ENCODE results near the gene CLEC20A. TPM values are rescaled to one million over a fixed set of nuclear protein-coding genes. Genes with fewer than 3 reads are reported as not detected.

The CLEC20A gene
- total and polyA plus RNA-seq, 2 donors from 2014 or later, result 0.47 TPM; not detected in 1

GRCh38 chr1:178477373-178477772, 19.4 kb downstream of the CLEC20A start:
- no peak for TF ChIP-seq CTCF (IDR thresholded peaks at IDR 0.05; ENCODE audit: borderline replicate concordance, extremely low read depth, insufficient read depth)
- no peaks in the 10 kb centered on the region for H3K4me1 ChIP-seq (ENCODE audit: control insufficient read depth in 2 of 3, insufficient read depth in 2 of 3, low read depth in 1 of 3, low read length in 3 of 3)
- no peaks in the 10 kb centered on the region for H3K36me3 ChIP-seq (ENCODE audit: control insufficient read depth in 2 of 3, insufficient read depth in 3 of 3, low read length in 3 of 3)
- no peak overlapping the region for H3K4me3 ChIP-seq (ENCODE audit: low read length in 3 of 3)
- no peaks in the 10 kb centered on the region for H3K27me3 ChIP-seq (ENCODE audit: control insufficient read depth, insufficient read depth, low read length)
- FAIRE-seq (no peak), DNase-seq (no peak)
- no peaks in the 10 kb centered on the region for H3K9me3 ChIP-seq (ENCODE audit: control insufficient read depth in 2 of 3, insufficient read depth in 1 of 3, low read length in 3 of 3)
- intact Hi-C loops (cut with DNase I), result no loop called here
- H3K27ac ChIP-seq (ENCODE audit: low read depth in 2 of 2, low read length in 2 of 2), result no peak overlapping the region
- H3K9ac ChIP-seq (ENCODE audit: low read length in 3 of 3), result no peak overlapping the region

DNA sequence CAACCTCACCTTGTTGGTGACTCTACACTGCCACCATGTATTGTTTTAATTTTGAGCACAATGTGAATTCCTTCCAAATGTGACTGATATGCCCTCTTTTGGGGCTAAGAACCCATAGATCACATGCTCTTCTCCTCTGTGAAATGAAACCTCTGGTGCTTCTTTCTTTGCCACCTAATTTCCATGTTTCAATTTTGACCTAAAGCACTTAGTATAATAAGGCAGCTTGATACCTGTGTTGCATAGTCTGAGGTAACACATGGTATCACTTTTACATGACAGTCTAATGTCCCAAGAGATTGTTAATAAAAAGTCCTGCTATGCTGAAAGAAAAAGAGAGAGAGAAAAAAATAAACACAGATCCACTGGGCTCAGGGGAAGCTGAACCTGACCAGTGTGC, 24.2 kb downstream of the CLEC20A start:
- Histone ChIP-seq H3K9ac (ENCODE audit: low read length in 3 of 3) (no peak overlapping the region), H3K27ac (ENCODE audit: low read depth in 2 of 2, low read length in 2 of 2) (no peak overlapping the region), H3K4me3 (ENCODE audit: low read length in 3 of 3) (no peak overlapping the region), H3K27me3 (ENCODE audit: control insufficient read depth, insufficient read depth, low read length) (no peaks in the 10 kb centered on the region), H3K36me3 (ENCODE audit: control insufficient read depth in 2 of 3, insufficient read depth in 3 of 3, low read length in 3 of 3) (peaks cover 0 to 3% (median 0%) of the 10 kb centered on the region in 3 donors), H3K9me3 (ENCODE audit: control insufficient read depth in 2 of 3, insufficient read depth in 1 of 3, low read length in 3 of 3) (no peaks in the 10 kb centered on the region), H3K4me1 (ENCODE audit: control insufficient read depth in 2 of 3, insufficient read depth in 2 of 3, low read depth in 1 of 3, low read length in 3 of 3) (peaks cover 0 to 3% (median 3%) of the 10 kb centered on the region in 3 donors)
- intact Hi-C loops (cut with DNase I), result no loop called here
- no peak for FAIRE-seq
- DNase-seq, result no peak
- no peak for TF ChIP-seq CTCF (IDR thresholded peaks at IDR 0.05; ENCODE audit: borderline replicate concordance, extremely low read depth, insufficient read depth)

DNA sequence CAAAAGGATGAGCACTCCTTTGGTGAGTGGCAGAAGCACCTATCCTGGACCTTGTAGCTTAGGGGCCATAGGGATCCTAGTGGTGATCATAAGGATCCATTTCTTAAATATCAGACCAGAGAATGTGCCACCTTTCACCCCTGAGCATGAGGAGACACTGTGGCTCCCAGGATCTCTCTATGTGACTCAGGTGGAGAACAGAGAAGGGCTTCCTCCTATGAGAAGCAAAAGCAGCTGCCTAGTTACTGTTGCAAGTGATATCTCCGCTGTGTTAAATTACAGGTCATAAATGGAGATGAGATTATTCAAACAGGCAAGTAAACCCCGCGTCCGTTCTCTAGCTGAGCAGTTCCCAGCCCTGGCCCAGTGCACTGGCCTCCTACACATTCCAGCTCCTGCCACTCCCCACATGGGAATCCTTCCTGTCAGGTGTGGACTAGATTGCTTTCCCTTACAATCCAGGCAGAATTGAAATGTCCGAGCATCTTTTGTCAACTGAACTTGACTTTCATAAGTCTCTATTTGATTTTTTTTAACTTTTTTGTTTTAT, 26.3 kb downstream of the CLEC20A start:
- peak; percentile 61 to 92 (median 86) for DNase-seq
- peaks cover 0 to 3% (median 3%) of the 10 kb centered on the region in 3 donors for H3K4me1 ChIP-seq (ENCODE audit: control insufficient read depth in 2 of 3, insufficient read depth in 2 of 3, low read depth in 1 of 3, low read length in 3 of 3)

More for the DNA sequence above, 26.3 kb downstream of the CLEC20A start:
- peaks cover 2 to 12% (median 10%) of the 10 kb centered on the region in 3 donors for H3K36me3 ChIP-seq (ENCODE audit: control insufficient read depth in 2 of 3, insufficient read depth in 3 of 3, low read length in 3 of 3)
- H3K27me3 ChIP-seq (ENCODE audit: control insufficient read depth, insufficient read depth, low read length), result no peaks in the 10 kb centered on the region
- intact Hi-C loops (cut with DNase I), result no loop called here
- H3K9me3 ChIP-seq (ENCODE audit: control insufficient read depth in 2 of 3, insufficient read depth in 1 of 3, low read length in 3 of 3), result no peaks in the 10 kb centered on the region
- no peak overlapping the region for H3K27ac ChIP-seq (ENCODE audit: low read depth in 2 of 2, low read length in 2 of 2)
- no peak overlapping the region for H3K9ac ChIP-seq (ENCODE audit: low read length in 3 of 3)
- FAIRE-seq, result no peak
- H3K4me3 ChIP-seq (ENCODE audit: low read length in 3 of 3), result no peak overlapping the region
- TF ChIP-seq CTCF (IDR thresholded peaks at IDR 0.05; ENCODE audit: borderline replicate concordance, extremely low read depth, insufficient read depth), result no peak

Data from kidney (tissue), 14 donors.